Measurements from ENCODE around the gene FAM20B.
A peak's percentile ranks its signal among the peaks of the same experiment; 100 is the strongest.

Gene FAM20B

DNA sequence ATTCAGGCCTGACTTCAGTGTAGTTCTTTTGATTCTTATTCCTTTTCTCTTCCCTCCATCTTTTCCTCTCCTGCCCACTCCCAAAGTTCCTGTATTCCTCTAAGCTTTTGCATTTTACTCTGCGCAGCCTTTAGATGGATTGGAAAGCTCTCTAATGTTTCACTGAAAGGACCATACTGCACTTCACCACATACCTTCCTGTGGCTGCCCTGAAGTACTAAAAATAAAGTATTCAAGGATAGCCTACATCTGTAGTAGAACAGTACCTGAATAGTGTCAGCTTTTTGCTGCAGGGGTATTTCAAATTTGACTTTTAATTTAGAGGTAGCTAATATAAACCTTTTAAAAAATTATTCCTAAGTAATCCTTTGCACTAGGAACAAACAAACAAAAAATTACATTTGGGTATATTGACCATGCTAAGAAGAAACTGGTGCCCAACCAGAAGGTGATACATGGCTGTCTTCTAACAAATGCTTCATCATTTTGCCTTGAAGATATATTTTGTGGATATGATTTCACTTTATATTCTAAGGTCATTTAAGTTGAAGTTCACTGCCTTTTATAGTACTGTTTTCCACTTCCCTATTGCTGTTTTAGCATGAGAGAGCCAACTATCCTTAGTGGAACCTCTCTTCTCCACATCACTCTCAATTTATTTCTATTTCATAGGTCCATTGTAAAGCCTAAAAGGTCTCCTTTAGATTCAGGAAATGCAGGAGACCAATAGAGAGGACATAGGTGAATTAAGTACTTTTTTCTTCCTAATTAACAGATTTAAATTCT is 22.8 kb downstream of the FAM20B start:
- DNase-seq: no peak

DNA sequence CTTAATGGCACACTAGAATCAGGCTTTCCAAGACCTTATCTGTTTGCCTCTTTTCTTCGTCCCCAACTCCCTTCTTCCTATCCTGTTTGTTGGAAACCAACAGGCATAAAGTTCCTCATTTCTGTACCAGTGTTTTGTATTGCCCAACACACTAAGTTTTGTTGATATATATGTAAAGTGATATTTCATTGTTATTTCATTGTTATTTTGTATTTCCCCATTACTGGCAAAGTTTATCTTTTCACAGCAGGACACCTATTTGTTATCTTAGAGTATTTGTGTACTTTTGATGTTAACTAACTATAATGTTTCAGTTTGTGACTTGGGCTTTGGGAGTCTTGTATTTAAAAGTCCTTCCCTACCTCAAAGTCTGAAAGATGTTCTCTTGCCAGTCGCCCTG is 27.1 kb downstream of the FAM20B start:
- no peak for DNase-seq

DNA sequence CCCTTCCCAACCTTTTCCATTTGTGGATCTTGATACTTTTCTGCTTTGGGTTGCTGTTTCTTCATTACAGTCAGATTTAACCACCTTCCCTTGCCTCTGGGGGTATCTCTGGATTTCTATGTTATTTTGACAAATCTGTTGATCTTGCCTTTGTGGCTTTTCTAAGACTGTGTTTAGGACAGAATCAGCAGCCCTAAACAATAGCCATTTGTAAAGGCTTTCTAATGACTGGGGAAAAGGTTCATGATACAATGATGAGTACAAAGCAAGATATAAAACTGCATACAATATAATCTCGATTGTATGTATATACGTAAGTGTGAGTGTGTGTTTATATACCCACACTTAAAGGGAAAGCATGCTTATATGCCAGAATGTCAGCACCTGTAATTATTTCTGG is 27.8 kb downstream of the FAM20B start:
- no peak for DNase-seq

DNA sequence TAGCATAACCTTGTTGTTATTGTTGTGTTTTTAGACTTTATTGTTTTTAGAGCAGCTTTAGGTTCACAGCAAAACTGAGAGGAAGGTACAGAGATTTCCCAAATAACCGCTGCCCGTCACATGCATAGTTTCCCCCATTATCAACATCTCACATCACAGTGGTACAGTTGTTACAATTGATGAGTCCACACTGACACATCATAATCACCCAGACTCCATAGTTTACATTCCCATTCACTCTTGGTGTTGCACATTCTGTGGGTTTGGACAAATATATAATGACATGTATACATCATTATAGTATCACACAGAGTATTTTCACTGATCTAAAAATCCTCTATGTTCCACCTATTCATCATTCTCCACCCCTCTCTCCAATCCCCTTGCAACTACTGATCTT is 30.2 kb downstream of the FAM20B start:
- no peak for DNase-seq

DNA sequence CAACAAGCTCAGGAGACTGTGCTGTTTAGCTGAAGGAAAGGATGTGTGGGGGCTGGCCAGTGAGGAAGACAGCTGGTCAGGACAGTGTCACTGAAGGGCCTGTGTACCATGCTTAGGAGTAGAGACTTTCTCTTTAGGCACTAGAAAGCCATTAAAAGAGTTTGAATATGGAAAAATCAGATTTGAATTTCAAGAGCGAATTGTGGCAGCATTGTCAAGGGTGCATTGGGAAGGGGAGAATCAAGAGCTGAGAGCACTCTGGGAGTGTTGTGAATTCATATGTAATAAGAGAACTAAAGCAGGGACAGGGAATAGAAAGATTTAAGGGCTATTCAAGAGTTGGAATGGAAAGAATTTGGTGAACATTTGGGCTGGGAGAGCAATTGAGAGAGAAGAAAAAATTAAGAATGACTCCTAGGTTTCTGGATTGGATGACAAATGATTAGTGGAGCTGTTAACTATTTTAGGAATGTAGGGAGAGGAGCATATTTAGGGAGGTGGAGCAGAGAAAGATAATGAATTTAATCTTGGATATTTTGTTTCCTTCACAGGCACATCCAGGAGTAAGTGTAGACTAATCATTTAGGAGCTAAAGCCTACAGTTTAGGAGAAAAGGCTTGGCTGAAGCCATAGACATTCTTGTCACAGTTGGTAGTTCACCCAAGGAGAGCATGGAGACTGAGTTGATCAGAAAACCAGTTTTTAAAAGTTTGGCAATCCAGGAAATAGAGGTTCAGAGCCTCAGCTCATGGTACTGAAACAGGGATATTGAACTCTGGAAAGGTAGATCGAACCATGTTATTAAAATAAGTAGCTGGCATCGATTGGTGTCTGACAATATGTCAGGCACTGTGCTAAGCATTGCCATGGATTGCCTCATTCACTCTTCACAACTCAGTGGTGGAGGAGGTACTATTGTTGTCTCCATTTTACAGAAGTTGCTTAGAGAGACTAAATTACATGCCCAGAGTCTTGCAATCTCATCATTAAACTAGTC is 33.1 kb downstream of the FAM20B start:
- DNase-seq: no peak

DNA sequence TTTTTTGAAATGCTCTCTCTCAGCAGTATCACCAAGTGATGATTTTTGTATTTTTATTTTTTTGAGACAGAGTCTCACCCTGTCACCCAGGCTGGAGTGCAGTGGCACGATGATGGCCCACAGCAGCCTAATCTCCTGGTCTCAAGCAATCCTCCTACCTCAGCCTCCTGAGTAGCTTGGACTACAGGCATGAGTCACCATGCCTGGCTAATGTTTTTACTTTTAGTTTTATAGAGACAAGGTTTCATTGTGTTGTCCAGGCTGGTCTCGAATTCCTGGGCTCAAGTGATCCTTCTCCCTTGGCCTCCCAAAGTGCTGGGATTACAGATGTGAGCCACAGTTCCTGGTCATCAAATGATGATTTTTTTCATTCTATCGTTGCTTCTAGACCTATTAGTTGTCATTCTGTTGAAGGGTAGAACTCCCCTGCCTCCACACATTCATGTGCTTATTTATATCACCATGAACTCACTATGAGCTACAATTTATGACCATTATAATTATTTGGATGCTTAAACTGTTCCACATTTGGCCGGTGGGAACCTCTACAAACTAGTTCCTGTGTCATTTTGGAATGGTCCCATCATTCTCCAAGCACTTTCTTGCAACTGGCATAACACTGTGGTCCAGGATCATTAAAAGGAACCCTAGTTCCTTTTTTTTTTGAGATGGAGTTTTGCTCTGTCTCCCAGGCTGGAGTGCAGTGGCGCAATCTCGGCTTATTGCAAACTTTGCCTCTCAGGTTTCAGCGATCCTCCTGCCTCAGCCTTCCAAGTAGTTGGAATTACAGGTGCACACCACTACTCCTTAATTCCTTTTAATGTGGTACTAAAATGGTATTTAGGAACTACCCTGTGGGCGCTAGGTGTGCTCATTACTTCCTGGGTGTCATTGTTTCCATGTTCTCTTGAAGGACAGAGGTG is 35.9 kb downstream of the FAM20B start:
- DNase-seq: no peak

DNA sequence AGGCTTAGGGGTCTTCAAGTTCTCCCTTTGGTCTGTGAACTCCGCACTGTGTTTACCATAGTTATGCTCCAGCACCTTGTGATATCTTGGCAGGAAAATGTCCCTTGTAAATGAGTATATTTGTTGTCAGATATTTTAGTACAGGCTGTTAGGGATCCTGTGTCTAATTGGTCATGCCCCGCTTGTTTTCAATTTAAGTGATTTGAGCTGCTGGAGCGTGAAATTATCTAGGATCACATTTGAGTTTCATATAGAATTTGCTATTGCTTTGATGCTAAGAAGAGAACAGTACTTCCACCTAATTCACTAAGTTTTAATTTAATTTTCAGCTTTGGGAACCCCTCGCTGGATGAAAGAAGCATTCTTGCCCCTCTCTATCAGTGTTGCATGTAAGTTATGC is 40.8 kb downstream of the FAM20B start:
- DNase-seq: no peak

DNA sequence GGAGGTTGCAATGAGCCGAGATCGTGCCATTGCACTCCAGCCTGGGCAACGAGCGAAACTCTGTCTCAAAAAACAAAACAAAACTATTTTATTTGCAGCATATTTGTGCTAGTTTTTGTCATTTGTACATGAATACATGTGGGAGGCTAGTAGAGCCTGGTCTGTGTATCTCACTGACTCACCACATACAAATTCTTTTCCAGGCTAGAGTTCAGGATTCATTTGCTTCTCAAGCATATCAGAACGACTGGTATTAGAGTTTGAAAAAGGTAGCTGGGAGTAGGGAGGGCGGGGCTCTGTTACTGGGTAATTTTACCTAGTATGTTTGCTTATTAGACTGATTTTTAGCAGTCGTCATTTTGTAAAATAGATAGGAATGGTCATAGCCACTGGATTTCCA is 51.7 kb downstream of the FAM20B start:
- DNase-seq: no peak

DNA sequence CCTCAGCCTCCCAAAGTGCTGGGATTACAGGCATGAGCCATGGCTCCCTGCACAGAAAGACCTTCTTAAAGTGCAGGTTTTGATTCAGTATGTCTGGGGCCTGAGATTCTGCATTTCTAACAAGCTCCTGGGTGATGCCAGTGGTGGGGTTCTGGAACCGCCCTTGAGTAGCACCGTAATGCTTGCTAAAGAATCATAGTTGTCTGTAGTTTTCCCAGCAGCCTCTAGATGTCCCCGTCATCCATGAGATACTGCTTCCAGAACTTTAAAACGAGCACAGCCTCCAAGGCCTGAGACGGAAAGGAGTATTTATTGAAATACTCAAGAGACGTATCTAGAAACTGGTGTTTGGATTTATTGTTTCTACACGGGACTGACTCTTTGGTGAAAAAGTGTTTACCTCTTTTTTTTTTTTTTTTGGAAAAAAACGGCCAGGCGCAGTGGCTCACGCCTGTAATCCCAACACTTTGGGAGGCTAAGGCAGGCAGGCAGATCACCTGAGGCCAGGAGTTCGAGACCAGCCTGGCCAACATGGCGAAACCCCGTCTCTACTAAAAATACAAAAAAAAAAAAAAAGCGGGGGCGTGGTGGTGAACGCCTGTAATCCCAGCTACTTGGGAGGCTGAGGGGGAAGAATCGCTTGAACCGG is 53.5 kb downstream of the FAM20B start:
- DNase-seq: peak; percentile 13 to 40

DNA sequence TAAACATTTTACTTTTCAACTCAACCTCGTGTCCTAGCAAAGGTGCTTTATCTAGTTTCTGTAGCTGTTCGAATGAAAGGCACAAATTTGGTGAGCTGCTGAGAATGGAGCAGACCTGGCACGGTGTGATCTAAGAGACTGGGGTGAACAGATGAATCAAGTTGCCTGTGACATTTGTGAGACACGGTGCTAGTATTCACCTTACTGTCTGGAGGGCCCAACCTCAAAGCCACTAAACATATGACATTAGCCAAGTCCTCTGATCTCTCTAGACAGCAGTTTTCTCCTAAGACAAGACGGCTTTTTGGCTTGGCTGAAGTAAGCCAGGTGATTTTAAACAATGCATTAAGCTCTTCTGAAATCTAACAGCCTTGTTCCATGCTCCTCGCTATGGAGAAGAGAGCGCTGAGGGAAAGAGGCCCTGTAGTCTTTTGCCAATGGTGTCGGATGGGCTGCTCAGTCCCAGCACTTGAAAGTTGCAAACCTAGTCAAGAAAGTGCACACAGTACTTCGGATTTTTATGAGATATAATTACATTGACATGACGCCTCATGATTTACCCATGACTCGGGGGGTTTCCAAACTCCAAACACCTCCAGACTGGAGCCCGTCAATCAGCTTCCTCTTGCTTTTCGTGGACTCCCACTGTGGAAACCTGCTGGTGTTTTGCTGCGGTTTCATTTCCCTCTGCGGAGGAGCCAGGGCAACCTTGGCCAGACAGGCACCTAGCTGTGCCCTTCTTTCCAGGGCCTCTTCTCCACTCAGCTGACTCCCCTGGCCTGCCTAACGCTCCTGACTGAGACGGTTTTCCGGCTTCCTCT is 55.4 kb downstream of the FAM20B start:
- DNase-seq: peak; percentile 13 to 30

DNA sequence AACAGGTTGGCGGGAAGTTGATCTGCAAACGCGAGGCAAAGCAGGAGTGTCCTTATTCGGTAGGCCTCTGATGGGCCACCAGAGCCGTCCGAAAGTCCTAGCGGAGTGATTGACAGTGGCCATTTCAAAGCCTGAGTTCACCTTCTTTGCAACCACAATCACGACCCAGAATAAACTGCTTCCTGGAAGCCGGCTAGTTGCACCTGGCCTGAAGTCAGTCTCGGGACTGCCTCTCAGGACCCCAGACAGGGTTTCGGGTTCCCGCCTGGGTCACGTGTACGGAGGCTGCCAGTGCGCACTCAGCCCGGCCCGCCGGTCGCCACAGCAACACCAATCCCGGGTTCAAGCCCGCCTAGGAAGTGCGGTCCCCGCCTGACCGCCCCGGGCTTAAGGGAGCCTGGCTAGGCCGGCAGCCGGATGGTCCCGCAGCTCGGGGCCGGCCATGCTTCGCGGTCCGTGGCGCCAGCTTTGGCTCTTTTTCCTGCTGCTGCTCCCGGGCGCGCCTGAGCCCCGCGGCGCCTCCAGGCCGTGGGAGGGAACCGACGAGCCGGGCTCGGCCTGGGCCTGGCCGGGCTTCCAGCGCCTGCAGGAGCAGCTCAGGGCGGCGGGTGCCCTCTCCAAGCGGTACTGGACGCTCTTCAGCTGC is 56.1 kb downstream of the FAM20B start, which contains the start of gene TOR3A:
Gene TOR3A (plus strand): TSS at position 384 of the 646 bp plus-strand sequence. CDS start 59 bp downstream, at position 443.
- DNase-seq: peak; percentile 63 to 74

DNA sequence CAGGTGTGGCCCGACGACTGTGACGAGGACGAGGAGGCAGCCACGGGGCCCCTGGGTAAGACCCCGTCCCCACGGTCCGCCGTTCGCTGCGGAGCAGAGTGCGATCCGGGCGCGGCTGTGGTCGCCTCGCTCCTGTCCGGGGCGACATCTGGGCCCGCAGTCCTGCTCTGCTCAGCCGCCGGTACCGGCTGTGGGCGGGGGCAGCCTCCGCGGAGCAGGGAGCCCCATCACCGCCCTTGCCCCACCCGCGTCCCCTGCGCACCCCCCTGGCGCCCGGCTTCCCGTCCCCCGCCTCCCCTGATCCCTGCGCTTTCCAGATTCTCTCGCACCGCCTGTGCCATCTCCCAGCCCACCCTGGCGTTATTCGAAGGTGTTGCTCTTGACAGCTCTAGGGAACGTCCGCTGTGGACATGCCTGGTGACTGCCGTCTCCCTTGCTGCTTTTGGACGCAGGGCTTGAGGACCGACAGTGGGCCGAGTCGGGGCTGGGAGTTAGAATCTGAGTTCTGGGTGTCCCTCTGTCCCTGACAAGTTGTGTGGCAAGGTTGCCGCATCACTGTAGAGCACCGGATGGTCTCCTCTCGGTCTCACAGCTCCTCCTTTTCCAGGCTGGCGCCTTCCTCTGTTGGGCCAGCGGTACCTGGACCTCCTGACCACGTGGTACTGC is 56.8 kb downstream of the FAM20B start:
- peak; percentile 25 to 31 for DNase-seq

DNA sequence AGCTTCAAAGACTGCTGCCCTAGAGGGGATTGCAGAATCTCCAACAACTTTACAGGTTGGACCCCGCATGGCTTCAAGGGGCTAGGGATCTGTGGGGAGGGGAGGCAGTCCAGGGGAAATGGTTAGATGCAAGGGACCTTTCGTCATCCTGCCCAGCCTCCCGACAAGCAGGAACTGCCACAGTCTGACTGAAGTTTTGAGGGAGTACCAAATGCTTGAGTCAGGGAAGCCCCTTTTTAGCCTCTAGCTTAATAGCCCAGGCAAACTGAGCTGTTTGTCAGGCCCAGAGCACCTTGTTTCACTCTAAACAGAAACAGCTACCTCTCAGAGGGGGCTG is 57.3 kb downstream of the FAM20B start:
- DNase-seq: no peak

DNA sequence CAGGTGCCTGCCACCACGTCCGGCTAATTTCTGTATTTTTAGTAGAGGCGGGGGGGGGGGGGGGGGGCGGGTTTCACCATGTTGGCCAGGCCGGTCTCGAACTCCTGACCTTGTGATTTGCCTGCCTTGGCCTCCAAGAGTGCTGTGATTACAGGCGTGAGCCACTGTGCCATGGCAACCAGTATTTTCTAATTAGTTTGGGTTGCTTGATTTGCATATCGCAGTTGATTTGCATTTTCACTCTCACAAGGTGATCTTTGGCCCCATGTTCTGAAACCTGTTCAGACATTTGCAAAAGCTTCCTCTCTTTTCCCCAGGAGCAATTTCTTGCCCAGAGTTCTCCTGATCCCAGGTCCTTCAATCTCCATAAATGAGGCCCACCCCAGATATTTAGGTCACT is 57.8 kb downstream of the FAM20B start:
- DNase-seq: no peak

DNA sequence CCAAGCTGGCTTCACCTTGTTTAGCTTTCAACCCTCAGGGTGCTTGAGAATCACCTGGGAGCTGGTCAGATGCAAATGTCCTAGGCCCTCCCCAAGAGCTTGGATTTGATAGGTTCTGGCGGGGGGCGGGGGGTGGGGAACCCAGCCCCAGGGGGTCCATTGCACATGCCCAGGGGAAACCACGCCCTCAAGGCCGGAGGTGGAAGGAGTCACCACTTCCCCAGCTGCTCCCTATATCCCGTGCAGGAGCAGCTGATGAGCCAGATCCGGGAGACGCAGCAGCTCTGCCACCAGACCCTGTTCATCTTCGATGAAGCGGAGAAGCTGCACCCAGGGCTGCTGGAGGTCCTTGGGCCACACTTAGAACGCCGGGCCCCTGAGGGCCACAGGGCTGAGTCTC is 62.0 kb downstream of the FAM20B start:
- no peak for DNase-seq

DNA sequence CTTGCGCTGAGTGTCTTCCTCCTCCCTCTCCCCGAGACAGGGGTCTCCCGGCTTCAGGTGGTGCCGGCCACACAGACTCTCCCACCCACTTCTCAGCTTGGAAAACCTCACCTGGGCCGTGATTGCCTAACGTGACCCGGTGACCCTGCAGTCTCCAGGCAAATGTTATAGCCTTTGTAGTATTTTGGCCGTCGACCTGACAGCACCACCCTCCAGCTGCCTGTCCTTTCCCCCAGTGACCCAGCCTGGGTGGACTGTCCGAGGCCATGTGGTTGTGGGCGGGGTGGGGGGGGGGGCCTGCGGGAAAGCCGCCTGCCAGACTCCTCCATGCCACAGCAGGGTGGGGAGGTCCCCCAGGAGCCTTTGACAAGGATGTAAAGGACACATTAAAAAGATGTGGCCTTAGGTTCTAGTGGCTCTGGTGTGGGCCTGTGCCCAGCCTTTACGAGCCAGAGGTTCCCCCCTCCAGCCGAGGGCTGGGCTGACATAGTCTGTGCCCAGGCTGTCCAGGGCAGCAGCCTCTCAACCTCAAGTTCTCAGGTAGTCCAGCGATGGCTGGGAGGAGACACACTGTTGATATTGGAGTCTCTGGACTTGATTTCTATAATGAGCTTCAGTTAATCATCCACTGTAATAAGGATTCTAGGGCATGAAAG is 64.3 kb downstream of the FAM20B start:
- DNase-seq: no peak

DNA sequence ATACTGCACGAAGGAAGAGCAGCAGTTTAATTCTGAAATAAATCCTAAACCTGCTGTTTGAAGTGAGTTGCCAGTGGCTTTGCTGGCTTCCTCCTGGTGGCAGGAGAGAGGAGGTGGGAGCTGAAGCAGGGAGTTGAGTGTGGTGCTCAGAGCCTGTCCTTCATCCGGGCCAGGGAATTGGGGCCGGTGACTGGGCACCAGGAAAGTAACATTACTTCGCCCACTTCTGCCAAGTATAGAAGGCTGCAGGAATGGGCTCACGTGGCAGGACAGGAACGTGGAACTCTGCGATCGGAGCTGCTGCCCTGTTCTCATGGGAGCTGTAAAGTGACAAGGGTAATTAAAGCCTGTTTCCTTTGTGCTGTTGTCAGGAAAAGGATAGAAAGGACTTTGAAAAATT is 64.8 kb downstream of the FAM20B start:
- DNase-seq: no peak

DNA sequence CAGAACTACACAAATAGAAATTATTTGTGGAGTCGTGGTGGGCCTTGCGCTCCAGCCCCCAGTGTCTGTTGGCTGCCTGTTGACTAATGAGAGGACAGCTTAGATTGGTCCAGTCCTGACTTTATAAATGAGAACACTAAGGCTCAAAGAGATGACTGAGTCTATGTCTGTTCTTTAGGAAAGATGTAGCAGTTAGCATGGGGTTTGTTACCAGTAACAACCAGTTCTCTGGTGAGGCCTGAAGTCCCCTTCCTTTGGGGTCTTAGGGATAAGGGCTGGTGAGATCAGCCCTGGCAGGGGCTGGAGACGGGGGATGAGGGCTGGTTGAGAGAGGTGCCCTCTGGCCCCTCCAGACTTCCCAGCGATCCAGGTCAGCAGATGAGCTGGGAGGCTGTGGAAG is 65.2 kb downstream of the FAM20B start:
- DNase-seq: no peak

DNA sequence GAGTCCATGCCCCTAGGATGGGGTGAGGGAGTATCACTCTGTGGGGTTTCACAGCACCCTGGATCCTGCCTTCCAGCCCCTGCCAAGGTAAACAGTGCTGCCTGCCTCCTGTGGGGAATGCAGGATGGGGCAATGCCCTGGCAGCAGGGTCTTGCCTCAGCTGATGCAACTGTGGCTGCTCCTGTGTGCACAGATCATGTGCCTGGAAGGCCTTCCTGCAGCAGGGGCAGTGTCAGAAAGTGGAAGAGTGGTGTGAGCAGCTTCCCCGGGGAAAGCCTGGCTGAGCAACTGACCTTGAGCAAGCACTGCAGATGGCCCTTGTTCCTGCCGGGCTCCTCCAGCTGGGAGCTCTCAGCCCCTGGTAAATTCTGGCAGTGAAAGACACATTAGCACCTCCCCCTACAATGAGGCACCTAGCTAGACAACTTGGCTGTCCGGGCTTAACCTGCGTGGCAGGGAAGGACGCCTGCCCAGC is 66.0 kb downstream of the FAM20B start:
- DNase-seq: no peak
